ENCODE results near the gene C20orf202. TPM values are rescaled to one million over a fixed set of nuclear protein-coding genes. Genes with fewer than 3 reads are reported as not detected.
"Not testable (repeated sequence)": the region's sequence is repeated elsewhere in the genome, so short reads cannot be mapped to it uniquely, and the experiment has no call there.

Gene C20orf202
- total RNA-seq, 1 experiment from 2014 or later = not detected

GRCh38 chr20:1247689-1248088 is 44.4 kb downstream of the C20orf202 start:
- Histone ChIP-seq H4K20me1 (ENCODE audit: low read length) (no peaks in the 10 kb centered on the region), H2AFZ (ENCODE audit: low read length) (no peak overlapping the region), H3K27me3 (ENCODE audit: low read length) (0 out of 2 replicates have a peak, but pooled peaks cover 8% of the 10 kb centered on the region), H3F3A (ENCODE audit: low read length, unreplicated experiment) (no peaks in the 10 kb centered on the region), H3K9me2 (replicated peaks; ENCODE audit: low read length) (no peaks in the 10 kb centered on the region), H3K9me3 (ENCODE audit: low read length) (no peaks in the 10 kb centered on the region), H3K36me3 (ENCODE audit: low read depth, low read length) (no peaks in the 10 kb centered on the region), H3K4me2 (ENCODE audit: low read length) (no peak overlapping the region), H3K27ac (ENCODE audit: low read length) (no peak overlapping the region), H3K9ac (ENCODE audit: low read length) (no peak overlapping the region), H3K4me3 (ENCODE audit: low read length) (no peak overlapping the region), H3K79me2 (ENCODE audit: low read length) (no peaks in the 10 kb centered on the region), H3K4me1 (ENCODE audit: insufficient read depth, low read length) (0 out of 2 replicates have a peak, but pooled peaks cover 5% of the 10 kb centered on the region)
- BruUV-seq (replicated peaks) = no TSS peak
- intact Hi-C loops (cut with micrococcal nuclease) = no loop called here
- DNase-seq (no peak), ATAC-seq (no peak)
- CTCF ChIA-PET = no interaction called here
- POLR2A ChIA-PET (ENCODE audit: unreplicated experiment) = no interaction called here
- TF ChIP-seq EZH2phosphoT487 (IDR thresholded peaks at IDR 0.05; ENCODE audit: borderline replicate concordance, low read length) (no peak), EZH2 (IDR thresholded peaks at IDR 0.05; ENCODE audit: low read length, unreplicated experiment) (no peak)

GRCh38 chr20:1250282-1250681 is 47.0 kb downstream of the C20orf202 start:
- H3K27ac ChIP-seq (ENCODE audit: low read length); H3F3A ChIP-seq (ENCODE audit: low read length, unreplicated experiment); H3K79me2 ChIP-seq (ENCODE audit: low read length); H4K20me1 ChIP-seq (ENCODE audit: low read length); intact Hi-C loops (cut with micrococcal nuclease); H3K9me3 ChIP-seq (ENCODE audit: low read length); CTCF ChIA-PET; BruUV-seq (replicated peaks); H3K9ac ChIP-seq (ENCODE audit: low read length); H3K4me3 ChIP-seq (ENCODE audit: low read length); POLR2A ChIA-PET (ENCODE audit: unreplicated experiment); H3K4me2 ChIP-seq (ENCODE audit: low read length); H3K27me3 ChIP-seq (ENCODE audit: low read length); H3K36me3 ChIP-seq (ENCODE audit: low read depth, low read length); H2AFZ ChIP-seq (ENCODE audit: low read length); ATAC-seq; H3K9me2 ChIP-seq (replicated peaks; ENCODE audit: low read length); DNase-seq; H3K4me1 ChIP-seq (ENCODE audit: insufficient read depth, low read length): not testable (repeated sequence)

GRCh38 chr20:1252416-1252815 is 49.2 kb downstream of the C20orf202 start:
- Histone ChIP-seq H3K4me3 (ENCODE audit: low read length) (no peak overlapping the region), H3K4me1 (ENCODE audit: insufficient read depth, low read length) (no peaks in the 10 kb centered on the region), H3K9me2 (replicated peaks; ENCODE audit: low read length) (no peaks in the 10 kb centered on the region), H3K27me3 (ENCODE audit: low read length) (peaks cover 16% of the 10 kb centered on the region), H3K9ac (ENCODE audit: low read length) (no peak overlapping the region), H3K9me3 (ENCODE audit: low read length) (no peaks in the 10 kb centered on the region), H3K27ac (ENCODE audit: low read length) (no peak overlapping the region), H4K20me1 (ENCODE audit: low read length) (no peaks in the 10 kb centered on the region), H3K79me2 (ENCODE audit: low read length) (no peaks in the 10 kb centered on the region), H2AFZ (ENCODE audit: low read length) (no peak overlapping the region), H3K4me2 (ENCODE audit: low read length) (no peak overlapping the region), H3F3A (ENCODE audit: low read length, unreplicated experiment) (no peaks in the 10 kb centered on the region), H3K36me3 (ENCODE audit: low read depth, low read length) (no peaks in the 10 kb centered on the region)
- no TSS peak for BruUV-seq (replicated peaks)
- TF ChIP-seq EZH2phosphoT487 (IDR thresholded peaks at IDR 0.05; ENCODE audit: borderline replicate concordance, low read length) (no peak), CTCF (conservative IDR thresholded peaks at IDR 0.05; ENCODE audit: low read depth, low read length) (no peak), EZH2 (IDR thresholded peaks at IDR 0.05; ENCODE audit: low read length, unreplicated experiment) (no peak)
- POLR2A ChIA-PET (ENCODE audit: unreplicated experiment) = no interaction called here
- DNase-seq (no peak), ATAC-seq (no peak)
- CTCF ChIA-PET = no interaction called here
- intact Hi-C loops (cut with micrococcal nuclease) = no loop called here

GRCh38 chr20:1254254-1254653 is 51.0 kb downstream of the C20orf202 start:
- H4K20me1 ChIP-seq (ENCODE audit: low read length) = no peaks in the 10 kb centered on the region
- H3F3A ChIP-seq (ENCODE audit: low read length, unreplicated experiment) = no peaks in the 10 kb centered on the region
- H2AFZ ChIP-seq (ENCODE audit: low read length) = no peak overlapping the region
- no peak overlapping the region for H3K27ac ChIP-seq (ENCODE audit: low read length)
- BruUV-seq (replicated peaks) = no TSS peak
- ATAC-seq (no peak), DNase-seq (no peak)
- H3K9me2 ChIP-seq (replicated peaks; ENCODE audit: low read length) = no peaks in the 10 kb centered on the region
- ChIA-PET CTCF (no interaction called here), POLR2A (ENCODE audit: unreplicated experiment) (no interaction called here)
- H3K4me3 ChIP-seq (ENCODE audit: low read length) = no peak overlapping the region
- H3K4me2 ChIP-seq (ENCODE audit: low read length) = no peak overlapping the region
- H3K36me3 ChIP-seq (ENCODE audit: low read depth, low read length) = no peaks in the 10 kb centered on the region
- H3K27me3 ChIP-seq (ENCODE audit: low read length) = peaks cover 21% of the 10 kb centered on the region
- H3K9me3 ChIP-seq (ENCODE audit: low read length) = no peaks in the 10 kb centered on the region
- TF ChIP-seq EZH2phosphoT487 (IDR thresholded peaks at IDR 0.05; ENCODE audit: borderline replicate concordance, low read length) (no peak), EZH2 (IDR thresholded peaks at IDR 0.05; ENCODE audit: low read length, unreplicated experiment) (no peak), CTCF (conservative IDR thresholded peaks at IDR 0.05; ENCODE audit: low read depth, low read length) (no peak)
- intact Hi-C loops (cut with micrococcal nuclease) = no loop called here
- no peaks in the 10 kb centered on the region for H3K4me1 ChIP-seq (ENCODE audit: insufficient read depth, low read length)
- H3K9ac ChIP-seq (ENCODE audit: low read length) = no peak overlapping the region
- H3K79me2 ChIP-seq (ENCODE audit: low read length) = no peaks in the 10 kb centered on the region
